HG02981 (cell line): ENCODE results near the gene TFB1M.
A peak's percentile ranks its signal among the peaks of the same experiment; 100 is the strongest.
"Not testable (repeated sequence)": the region's sequence is repeated elsewhere in the genome, so short reads cannot be mapped to it uniquely, and the experiment has no call there.

Experiments
- ATAC-seq: cut with Tn5 transposase; IDR thresholded peaks from one replicate; pipeline ENCODE4 v1.9.1; 2021; ENCODE audit warnings: mild to moderate bottlenecking, moderate library complexity; ENCODE audit not compliant: unreplicated experiment

TFB1M gene

GRCh38 chr6:155330133-155330734, 15.9 kb upstream of the TFB1M start:
- ATAC-seq, result no peak

- ATAC-seq, result no peak
These were observed 15.3 kb upstream of the TFB1M start for GRCh38 chr6:155329460-155330132.

GRCh38 chr6:155328539-155329459, 14.5 kb upstream of the TFB1M start:
- no peak for ATAC-seq

- no peak for ATAC-seq
These were observed 13.8 kb upstream of the TFB1M start for GRCh38 chr6:155328074-155328538.

GRCh38 chr6:155327326-155328073, 13.2 kb upstream of the TFB1M start:
- peak; percentile 63 for ATAC-seq

GRCh38 chr6:155325700-155326516, 11.6 kb upstream of the TFB1M start:
- ATAC-seq, result no peak

GRCh38 chr6:155324993-155325392, 10.7 kb upstream of the TFB1M start:
- ATAC-seq, result no peak

GRCh38 chr6:155324172-155324571, 9.9 kb upstream of the TFB1M start:
- no peak for ATAC-seq

- no peak for ATAC-seq
These were observed 5.6 kb upstream of the TFB1M start for GRCh38 chr6:155319902-155320301.

GRCh38 chr6:155317186-155317585, 2.9 kb upstream of the TFB1M start:
- ATAC-seq, result no peak

GRCh38 chr6:155316419-155316818, 2.1 kb upstream of the TFB1M start:
- ATAC-seq, result no peak

GRCh38 chr6:155315516-155315871, 1.2 kb upstream of the TFB1M start:
- no peak for ATAC-seq

- peak; percentile 53 for ATAC-seq
These were observed 660 bp upstream of the TFB1M start for GRCh38 chr6:155314773-155315515.

- ATAC-seq, result peak; percentile 9
These were observed 637 bp downstream of the TFB1M start for GRCh38 chr6:155313602-155314091.

GRCh38 chr6:155312950-155313349, 1.3 kb downstream of the TFB1M start:
- ATAC-seq, result not testable (repeated sequence)

- no peak for ATAC-seq
These were observed 2.7 kb downstream of the TFB1M start for GRCh38 chr6:155311583-155311982.

GRCh38 chr6:155311086-155311485, 3.2 kb downstream of the TFB1M start:
- no peak for ATAC-seq

- no peak for ATAC-seq
These were observed 3.7 kb downstream of the TFB1M start for GRCh38 chr6:155310596-155310995.

GRCh38 chr6:155309150-155309549, 5.1 kb downstream of the TFB1M start:
- ATAC-seq, result no peak
